Activated naive CD4-positive, alpha-beta T cell treated with Interleukin-2 at 50 U/mL for 16 hours (primary cell): ENCODE results near the gene TMEM163.

Experiments used
- DNase-seq: peaks from one replicate; pipeline ENCODE4 v3.0.0-alpha.2; 2020

TMEM163 gene

DNA sequence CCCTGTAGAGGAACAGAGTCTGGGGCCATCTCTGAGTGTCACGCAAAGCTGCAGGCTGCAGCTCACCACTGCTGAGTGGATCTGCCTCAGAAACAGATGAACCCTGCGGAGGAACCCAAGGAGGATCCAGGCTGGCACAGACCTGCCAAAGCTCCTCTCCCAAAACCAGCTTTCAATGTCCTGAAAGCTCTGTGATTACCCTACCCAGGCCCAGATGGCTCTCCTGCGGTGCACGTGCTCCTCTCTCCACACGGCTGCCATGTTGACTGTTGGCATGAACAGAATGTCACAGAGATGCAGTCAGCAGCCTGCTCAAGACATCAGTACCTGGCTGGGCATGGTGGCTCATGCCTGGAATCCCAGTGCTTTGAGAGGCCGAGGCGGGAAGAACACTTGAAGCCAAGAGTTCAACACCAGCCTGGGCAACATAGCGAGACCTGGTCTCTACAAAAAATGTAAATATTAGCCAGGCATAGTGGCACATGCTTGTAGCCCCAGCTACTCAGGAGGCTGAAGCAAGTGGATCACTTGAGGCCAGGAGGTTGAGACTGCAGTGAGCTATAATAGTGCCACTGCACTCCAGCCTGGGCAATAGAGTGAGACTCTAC, 248.1 kb downstream of the TMEM163 start:
- DNase-seq = no peak

DNA sequence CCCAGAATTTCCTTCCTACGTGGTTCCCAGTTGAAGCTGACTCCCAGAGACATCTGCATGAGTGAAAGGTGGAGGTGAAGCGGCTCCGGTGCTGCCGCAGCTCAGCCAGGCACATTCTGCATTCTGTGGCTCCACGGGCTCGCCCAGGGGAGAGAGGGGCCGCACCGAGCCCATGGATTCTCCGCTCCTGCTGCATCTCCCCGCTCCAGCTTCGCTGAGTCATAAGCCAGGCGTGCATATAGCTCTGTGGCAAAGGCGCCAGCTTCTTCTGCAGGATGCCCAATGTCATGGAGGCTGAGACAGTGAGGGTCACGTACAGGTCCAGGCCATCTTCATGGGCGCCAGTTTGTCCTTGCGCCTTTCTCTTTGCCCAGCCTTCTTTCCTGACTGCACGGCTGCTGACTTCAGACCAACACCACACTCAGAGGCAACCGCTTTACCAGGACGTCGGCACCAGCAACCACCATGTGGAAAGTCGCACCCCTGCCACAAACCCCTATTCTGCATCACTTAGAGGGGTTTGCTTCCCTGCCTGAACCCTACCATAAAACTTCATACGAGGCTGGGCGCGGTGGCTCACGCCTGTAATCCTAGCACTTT, 249.2 kb downstream of the TMEM163 start:
- DNase-seq = no peak

DNA sequence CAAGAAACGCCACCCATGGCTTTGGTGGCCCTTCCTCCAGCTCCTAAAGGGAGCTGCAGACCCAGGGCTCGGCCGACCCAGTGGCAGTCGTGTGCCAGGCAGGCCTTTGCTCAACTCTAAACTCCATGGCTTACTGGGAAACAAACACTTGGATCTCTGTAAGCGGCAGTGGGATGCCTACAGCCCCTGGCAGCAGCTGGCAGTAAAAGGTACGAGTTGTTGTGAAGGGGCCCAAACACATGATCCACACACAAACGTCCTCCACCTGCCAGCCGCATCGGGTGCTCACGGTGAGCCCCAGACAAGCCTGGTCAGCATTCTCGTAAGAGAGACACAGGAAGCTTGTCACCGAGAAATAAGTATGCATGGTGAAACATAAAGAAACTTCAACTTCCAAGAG, 250.0 kb downstream of the TMEM163 start:
- DNase-seq = no peak

DNA sequence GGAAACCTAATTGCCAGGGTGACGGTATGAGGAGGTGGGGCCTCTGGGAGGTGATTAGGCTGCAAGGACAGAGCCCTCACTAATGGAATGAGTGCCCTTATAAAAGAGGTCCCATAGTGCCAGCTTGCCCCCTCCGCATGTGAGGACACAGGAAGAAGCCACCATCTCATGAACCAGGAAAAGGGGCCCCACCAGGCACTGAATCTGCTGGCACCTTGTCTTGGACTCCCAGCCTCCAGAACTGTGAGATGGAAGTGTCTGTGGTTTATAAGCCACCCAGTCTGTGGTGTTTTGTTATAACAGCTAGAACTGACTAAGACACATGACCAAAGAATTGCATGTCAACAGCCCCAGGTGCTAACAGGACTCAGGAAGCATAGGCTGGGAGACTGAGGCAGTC, 250.6 kb downstream of the TMEM163 start:
- DNase-seq = no peak

DNA sequence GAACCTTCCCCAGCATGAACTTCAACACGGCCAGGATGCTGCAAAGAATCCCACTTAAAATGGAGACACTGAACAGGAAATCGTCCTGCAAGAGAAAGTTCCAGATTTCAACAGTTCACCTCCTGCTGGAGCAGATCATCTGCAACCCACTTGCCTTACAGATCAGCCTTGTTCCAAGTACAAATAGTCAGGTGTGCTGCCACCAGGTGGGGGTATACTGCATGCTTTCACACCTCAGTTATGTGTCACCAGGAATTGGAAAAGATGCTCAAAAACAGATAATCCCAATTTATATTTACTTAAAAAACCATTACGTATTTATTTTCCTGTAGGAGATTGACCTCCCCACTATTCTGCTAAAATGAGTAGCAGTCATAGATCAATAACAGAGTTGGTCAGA, 252.7 kb downstream of the TMEM163 start:
- DNase-seq = peak; percentile 21

DNA sequence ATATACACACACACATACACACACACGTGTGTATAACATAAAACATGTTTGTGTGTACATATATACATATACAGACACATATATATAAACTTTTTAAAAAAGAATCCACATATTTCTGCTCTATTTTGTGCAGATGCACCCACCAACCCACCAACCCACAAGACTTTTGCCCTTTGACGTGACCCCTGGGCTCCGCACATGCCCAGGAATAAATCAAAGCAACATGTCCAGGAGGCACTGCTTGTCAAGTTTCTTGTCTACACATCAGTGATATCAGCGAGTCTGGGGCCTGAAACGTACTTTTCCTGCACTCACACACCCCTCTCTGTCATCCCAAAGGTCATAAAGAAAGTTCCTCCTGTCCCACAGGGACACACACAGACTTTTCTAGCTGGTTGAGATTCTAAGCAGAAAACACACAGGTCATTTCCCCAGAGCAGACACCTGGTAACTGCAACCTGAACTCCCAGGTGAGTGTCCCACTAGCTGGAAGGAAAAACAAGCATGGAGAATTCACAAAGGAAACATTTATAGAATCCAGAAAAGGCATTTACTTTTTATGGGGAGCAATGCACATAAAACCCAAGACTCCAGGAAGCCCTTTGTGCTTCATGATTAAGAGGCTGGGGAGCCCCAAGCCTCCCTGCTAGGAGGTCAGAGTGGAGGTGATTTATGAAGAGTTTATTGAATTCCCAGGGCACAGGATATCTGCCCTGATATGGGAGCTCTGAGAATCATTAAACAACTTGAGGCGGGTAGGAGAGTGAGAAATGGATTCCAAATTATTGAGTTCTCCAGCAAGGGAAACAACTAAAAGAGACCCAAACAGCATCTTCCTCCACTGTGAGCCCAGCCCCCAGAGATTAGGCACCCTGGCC, 253.3 kb downstream of the TMEM163 start:
- DNase-seq = no peak

DNA sequence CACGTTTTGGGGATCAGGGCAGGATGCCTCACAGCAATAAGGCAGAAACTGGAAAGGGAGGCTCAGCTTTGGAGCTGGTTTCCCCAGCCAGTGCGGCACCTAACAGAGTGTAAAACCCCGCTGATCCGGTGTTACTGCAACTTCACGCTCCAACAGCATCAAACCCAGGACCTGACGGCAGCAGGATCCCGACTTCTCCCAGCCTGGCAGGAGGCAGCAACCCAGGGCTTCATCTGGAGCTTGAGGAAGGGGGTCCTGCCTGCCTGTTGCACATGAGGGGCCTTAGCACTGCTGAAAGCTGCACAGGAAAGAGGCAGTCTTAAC, 255.1 kb downstream of the TMEM163 start:
- DNase-seq = no peak

DNA sequence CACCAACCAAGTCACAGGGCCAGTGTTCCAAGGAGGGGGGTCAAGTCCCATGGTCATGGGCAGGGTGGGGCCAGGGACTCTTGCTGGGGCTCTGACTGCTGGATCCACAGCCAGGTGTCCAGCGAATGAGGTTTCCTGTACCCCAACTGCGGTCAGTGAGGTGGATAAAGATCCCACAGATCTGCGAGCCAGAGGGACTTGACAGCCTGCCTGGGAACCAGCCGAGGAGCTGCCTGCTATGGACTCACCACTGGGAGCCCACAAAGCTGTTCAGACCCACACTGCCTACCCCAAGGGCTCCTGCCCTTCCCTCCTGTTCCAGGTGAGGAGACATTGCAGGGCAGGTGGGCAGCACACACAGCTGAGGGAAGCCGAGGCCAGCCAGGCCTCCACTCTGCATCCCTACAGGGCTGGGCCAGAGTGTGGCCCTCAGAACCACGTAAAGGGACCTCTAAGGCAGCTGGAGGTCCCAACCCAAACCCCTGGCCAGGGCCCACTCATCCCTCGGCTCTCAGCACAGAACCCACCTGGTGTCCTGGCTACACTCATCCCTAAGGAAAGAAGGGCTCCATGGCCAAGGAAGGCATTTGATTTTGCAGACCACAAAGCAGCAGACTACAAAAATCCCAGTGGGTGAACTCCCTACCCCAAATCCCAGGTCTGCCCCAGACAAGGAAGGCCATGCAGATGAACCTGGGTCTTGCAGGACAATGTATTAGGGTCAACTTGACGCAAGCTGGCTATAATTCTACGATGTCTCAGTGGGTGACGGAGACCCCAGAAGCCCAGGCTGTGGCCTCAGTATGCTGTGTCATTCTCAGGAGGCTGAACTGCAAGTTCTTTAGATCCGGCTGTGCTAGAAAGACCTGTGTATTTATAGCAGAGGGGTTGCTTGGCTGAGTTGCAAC, 255.8 kb downstream of the TMEM163 start:
- DNase-seq = no peak

DNA sequence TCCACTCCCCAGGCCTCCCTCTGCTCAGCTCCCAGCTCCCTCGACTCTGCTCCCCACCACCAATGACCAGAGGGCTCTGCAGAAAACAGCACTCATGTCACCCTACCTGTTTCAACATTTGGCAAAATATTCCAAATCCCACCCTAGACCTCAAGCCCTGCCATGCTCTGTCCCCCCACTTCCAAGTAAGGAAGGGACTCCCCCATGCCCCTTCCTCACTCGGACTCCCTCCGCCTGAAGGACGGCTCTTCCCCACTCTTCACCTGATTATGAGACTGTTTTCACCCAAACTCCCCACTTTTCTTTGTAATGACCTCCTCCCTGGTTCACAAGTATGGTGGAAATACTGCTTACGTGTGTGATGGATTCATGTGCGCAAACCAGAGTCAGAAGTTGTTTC, 256.5 kb downstream of the TMEM163 start:
- no peak for DNase-seq

DNA sequence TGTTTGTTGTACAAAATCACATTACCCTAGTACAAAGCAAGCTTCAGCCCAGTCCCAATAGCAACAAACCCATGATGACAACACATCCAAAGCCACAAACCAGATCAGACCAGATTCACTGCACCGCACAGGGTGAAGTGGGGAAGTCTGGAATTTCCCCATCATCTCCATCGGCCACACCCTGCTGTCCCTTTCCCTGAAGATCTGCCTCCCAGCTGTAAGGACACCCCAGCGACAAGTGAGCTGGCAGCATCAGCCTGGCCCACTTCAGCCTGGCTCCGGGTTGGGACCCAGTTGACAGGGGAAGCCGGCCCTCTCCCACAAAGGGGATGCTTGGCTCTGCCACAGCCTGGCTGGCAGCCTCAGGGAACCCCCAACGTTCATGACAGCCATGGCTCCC, 257.3 kb downstream of the TMEM163 start:
- DNase-seq = no peak

DNA sequence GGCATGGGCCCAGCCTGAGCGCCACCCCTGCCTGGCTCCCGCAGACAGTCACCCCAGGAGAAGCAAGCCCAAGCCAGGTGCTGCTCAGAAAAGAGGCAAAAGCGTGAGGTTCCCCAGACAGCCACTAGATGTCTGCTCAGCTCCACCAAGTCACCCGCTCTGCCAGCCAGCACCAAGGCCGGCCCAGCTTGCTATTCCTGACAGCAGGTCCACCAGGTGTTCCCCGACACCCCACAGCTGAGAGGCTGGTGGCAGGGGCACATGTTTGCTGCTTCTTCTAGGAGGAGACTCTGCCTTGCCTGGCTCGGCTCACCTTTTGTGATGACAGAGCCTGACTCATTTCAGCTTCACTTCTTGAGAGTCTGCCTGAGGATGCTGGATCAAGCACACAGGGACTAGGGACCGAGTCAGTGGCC, 258.2 kb downstream of the TMEM163 start:
- DNase-seq = no peak

DNA sequence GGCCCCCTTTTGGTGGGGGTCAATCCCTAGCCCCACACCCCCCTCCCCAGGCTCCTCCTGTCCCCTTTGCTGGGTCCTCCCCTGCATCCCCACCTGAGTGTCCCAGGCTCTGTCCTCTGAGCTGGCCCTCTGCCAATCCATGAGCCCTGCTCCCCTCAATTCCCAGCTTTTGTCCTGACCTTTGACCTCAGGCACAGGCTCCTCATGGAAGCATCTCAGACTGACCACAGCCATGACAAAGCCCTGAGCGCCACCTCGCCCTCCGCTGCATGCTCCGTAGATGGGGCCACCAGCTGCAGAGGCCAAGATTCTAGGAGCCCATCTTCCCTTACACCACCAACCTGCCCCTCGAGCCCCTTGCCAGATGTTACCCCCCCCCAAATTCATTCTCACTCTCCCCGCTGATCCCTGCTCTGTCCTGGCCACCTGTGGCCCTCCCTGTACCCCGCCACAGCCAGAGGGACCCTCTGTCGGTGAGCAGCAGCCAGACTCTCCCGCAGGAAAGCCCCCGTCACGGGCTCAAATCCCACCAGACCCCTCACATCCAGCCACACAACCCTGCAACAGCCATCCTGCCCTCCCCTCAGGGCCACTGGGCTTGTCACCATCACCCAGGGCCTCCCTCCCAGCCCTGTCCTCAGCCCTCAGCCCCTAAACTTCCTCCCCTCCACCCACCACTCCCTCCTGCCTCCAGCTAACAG, 258.9 kb downstream of the TMEM163 start:
- DNase-seq = no peak

DNA sequence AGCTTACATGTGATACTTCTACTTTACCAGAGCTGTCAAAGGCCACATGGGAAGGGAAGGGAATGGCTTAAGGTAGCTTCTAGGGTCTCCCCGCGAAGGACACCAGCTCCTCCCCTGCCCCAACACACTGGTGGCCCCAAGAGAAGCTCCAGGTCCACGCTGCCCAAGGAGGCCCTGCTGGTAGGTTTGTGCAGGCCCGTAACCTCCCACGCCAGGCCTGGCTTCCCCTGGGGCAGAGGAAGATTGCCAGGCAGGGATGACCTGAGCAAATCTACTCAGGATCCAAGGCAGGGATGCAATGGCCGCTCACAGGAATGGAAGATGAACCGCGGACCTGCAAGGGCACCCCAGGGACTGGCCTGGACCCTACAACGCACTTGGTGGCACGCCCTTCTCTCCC, 259.9 kb downstream of the TMEM163 start:
- DNase-seq = no peak

DNA sequence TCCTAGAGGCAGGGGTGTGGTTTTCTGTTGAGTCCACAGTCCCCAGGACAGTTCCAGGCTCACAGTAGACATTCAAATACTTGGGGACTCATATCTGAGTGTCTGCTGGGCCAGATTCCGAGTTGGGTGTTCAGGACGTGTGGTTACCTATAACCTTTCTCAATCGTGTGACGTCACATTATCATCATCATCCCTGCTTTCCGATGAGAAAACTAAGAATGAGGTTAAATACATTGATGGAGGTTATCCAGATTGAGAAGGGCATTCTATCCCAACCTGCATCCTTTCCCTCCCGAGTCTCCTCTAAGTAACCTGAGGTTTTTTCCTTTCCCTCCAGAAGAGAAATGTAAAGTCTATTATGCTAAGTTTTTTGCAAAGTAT, 260.3 kb downstream of the TMEM163 start:
- no peak for DNase-seq

DNA sequence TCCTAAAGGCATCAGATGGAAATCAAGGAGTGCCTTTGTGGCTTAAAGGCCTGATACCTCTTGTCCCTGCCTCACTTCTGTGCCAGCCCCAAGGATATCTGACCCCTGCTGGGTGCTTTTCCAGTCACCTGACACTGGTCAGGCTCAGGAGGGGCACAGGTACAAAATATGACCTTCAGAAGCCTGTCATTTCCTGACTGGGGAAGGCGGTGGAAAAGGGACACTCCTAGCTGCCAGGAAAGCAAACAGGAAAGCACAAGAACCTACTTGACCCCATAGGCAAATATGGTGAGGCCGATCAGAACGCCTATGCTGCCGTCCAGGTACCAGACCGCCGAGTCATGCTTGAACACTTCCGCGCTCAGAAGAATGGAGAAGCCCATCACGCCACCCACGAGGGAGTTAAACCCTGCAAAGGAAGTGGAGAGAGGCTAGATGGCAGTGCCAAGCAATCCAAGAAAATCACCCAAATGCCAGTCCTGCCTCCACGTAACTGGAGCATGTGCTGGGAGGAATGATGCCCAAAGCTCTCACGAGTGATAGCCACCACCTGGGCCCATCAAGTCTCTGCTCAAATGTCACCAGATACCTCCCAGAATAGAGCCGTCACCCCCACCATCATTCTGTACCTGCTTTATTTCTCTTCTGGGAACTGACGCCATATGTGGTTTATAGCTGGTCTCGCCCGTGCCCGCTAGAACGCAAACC, 260.9 kb downstream of the TMEM163 start:
- DNase-seq = no peak

DNA sequence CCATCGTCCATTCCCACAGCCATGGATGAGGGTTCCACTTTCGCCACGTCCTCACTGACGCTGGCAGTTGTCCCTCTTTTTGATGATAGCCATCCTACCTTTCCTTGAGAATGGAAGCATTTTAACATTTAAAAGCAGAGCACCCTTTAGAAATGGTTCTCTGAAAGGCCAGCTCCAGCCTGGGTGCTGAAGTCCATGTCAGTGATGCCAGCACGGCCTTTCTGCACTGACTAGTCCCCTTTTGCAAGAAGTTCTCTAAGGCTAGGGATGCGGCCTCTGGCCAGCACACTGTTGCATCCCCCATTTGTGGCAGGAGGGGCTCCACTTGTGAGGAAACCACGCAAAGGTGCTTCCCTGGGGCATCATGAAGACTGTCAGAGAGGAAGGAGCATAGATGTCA, 261.4 kb downstream of the TMEM163 start:
- DNase-seq = no peak

DNA sequence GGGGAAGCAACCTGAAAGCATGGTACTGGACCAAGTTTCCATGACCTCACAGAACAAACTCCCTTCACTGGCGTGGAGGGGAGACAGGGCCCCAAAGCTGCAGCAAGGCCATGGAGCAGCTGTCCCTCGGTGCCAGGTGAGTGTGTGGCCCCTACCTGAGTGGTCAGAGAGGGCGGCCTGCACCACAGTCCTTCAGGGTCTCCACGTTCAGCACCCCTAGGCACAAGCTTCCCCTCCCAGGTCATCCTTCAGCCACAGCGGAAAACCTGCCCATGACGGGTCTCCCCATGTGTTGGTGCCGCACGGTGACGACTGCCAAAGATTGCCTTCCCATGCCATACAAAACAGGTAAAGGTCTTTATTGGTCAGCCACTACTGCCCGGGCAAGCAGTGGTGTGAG, 263.4 kb downstream of the TMEM163 start:
- DNase-seq = no peak

DNA sequence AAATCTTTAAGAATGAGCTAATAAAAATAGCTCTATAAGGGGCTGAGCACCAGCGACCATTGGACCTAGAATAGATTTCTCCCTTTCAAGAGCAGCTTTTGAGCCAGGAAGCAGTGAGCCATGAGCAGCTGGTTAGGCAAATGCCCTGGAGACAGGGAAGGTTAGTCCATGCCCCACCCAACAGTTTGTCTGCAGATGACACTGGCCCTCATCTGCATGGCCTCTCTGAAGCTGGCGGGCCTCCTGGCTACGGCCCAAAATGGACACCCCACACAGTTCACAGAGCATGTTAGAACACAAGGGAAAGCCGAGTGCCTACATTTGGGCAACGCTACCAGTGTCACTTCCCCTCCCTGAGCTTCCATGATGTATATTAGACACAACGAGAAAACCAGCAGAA, 263.9 kb downstream of the TMEM163 start:
- DNase-seq = no peak

DNA sequence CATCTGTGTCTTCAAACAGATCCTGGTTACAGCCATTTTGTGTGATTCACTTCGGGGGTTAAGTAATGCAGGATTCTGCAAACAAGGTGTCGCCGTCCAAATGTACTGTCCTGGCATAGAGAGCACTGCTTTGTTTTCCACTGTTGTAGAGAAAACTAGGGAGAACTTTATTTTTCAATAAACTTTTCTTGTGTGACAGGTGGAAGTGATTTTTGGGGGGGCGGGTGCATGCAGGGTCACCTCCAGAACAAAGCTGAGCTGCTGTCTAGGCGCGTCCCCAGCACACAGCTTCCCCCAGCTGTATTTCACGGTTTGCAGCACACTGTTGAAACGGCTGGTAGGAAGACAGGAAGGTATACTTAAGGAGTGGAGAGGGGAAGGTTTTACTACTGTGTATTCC, 264.4 kb downstream of the TMEM163 start:
- no peak for DNase-seq

DNA sequence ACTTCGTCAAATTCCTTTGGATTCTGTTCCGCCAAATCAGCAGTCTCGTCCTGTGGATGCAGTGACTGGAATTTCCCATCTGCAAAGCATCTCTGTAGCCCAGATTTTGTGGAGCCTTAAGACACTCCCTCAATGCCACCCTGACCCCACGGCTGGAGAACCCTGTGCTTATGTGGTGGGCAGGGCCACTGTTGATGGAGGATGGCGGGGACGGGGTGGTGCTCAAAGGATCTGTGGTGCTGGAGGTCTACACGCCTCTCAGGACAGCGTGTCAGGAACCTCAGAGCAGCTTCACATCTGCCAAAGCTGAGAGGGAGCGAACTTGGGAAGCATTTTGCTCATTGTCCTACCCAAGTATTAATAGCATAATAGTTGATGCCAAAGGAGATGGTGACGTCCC, 264.8 kb downstream of the TMEM163 start:
- no peak for DNase-seq

DNA sequence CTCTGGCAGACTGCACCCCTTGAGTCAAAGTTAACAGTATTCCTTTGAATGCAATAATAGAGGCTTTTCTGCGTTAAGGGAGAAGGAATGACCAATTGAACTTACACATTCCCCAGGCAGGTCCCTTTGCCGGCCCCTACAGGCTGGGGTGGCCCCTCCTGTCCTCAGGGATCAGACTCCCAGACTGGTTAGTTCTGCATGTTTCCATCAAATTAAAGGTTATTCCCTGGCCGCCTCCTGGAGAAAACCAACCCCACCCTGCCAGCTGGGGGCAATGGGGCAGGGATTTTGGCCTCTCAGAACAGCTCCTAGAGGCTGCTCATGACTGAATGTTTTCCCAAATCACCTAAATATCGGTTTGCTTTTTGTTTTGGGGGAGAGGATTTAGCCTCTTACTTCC, 265.3 kb downstream of the TMEM163 start:
- no peak for DNase-seq
